Motor neuron (in vitro differentiated cells): Measurements from ENCODE around the gene PTMS. TPM values are rescaled to one million over a fixed set of nuclear protein-coding genes. Genes with fewer than 3 reads are reported as not detected.
A peak's percentile ranks its signal among the peaks of the same experiment; 100 is the strongest.

Source experiments
- ATAC-seq, 8 experiments: fragments of 200-7000 bp; cut with Tn5 transposase; replicated peaks in 6 of 8; 2 replicates each; pipeline ENCODE4 v1.8.0; 2021; ENCODE audit warnings: mild to moderate bottlenecking in 8 of 8, moderate library complexity in 8 of 8
- H3K27ac ChIP-seq, 2 donors: fragments of 250-450 bp; sonication (Bioruptor Pico); 2 replicates each; pipeline ENCODE4 v1.9.0; 2021; ENCODE audit warnings: antibody characterized with exemption in 2 of 2, mild to moderate bottlenecking in 2 of 2, moderate library complexity in 1 of 2
- H3K4me1 ChIP-seq, 2 donors: fragments of 250-450 bp; sonication (Bioruptor Pico); replicated peaks in 1 of 2; 2 replicates each; pipeline ENCODE4 v1.6.1; 2021; ENCODE audit warnings: antibody characterized with exemption in 2 of 2, mild to moderate bottlenecking in 2 of 2, moderate library complexity in 1 of 2
- H3K4me3 ChIP-seq, 5 donors: fragments of 250-450 bp; sonication (Bioruptor Pico); 2 replicates each; pipeline ENCODE4 v1.9.0; 2021; ENCODE audit warnings: antibody characterized with exemption in 5 of 5, mild to moderate bottlenecking in 5 of 5, moderate library complexity in 4 of 5
- WGBS, 10 experiments: fragments of 450-650 bp; shearing (Covaris generic); methylation state at CpG; one replicate each; pipeline ENCODE4 v1.0.0; 2022; 5-methylcytosine and 5-hydroxymethylcytosine counted together
- in situ Hi-C, 9 experiments: fragments of 400-800 bp; cut with MboI; loops; one replicate each; pipeline ENCODE4 v1.15.0; 2021; ENCODE audit warnings: low sequenced_read_pairs in 9 of 9, low pct_unique_long_range_greater_than_20kb in 2 of 9; ENCODE audit not compliant: unreplicated experiment in 9 of 9
- total RNA-seq, 8 experiments: library from RNA; unstranded; fragments of 300-600 nt; gene quantifications; 2 replicates each; pipeline versions ENCODE4 v1.2.3 to v1.2.4, GENCODE V29; 2022

PTMS gene, protein sequence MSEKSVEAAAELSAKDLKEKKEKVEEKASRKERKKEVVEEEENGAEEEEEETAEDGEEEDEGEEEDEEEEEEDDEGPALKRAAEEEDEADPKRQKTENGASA
- 100 to 1,000 TPM; 117 to 609 (median 256) TPM for total RNA-seq

DNA sequence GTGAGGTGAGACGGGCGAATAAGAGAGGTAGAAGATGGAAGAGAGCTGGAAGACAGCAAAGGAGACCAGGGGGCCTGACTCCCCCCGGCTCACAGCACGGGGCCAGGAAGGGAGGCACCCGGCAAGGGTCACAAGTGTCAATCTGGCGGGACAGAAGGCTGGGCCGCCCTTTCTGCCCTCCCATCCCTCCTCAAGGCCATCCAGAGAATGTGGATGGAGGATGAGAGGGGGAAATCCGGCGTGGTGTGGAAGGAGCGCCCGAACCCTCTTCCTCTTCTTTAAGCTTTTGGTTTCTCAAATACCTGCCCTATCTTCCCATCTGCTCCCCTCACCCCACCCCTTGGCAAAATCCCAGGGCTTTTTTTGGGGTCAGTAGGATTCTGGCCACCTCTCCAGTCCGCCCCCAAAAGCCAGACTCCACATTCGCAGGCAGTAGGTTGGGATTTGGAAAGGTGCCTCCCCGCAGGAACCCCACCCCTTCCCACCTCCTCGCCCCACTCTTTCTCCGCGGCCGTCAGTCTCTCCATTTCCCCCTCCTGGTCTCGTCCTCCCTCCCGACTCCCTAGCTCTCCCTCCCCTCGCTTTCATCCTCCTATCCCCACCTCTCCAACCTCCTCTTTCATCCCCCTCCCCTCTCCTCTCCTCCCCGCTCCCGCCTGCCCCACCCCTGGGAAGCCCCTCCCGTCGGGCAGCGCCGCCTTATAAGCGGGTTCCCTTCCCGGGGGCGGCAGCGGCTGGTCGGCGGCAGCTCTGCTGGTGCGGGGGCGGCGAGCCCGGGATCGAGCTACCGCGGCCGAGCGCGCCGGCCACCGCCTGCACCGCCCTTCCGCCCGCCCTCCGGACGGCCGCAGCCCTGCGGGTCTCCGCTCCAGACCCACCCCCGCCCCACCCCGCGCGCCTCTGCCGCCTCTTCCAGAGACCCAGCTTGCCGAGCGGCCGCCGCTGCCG is at the start of gene PTMS:
PTMS (plus strand) TSS at position 730 of the 948 bp plus-strand sequence. CDS start 343 bp downstream, outside the sequence.
- Histone ChIP-seq H3K4me3 (peak within 1 kb of the TSS; percentile 84 to 96 (median 92)), H3K27ac (peak within 1 kb of the TSS; percentile 95 to 96), H3K4me1 (peaks cover 30 to 31% of the 10 kb centered on the region in 2 donors)
- 13 to 92% (median 34%) methylated on average over 2 to 7 of the region's 63 CpGs; no CpG with 5 or more reads in 2 of the 10 experiments for WGBS, 10 experiments
- in situ Hi-C loops, result no loop called here
- ATAC-seq, result peak; percentile 6 to 45 (median 32)

DNA sequence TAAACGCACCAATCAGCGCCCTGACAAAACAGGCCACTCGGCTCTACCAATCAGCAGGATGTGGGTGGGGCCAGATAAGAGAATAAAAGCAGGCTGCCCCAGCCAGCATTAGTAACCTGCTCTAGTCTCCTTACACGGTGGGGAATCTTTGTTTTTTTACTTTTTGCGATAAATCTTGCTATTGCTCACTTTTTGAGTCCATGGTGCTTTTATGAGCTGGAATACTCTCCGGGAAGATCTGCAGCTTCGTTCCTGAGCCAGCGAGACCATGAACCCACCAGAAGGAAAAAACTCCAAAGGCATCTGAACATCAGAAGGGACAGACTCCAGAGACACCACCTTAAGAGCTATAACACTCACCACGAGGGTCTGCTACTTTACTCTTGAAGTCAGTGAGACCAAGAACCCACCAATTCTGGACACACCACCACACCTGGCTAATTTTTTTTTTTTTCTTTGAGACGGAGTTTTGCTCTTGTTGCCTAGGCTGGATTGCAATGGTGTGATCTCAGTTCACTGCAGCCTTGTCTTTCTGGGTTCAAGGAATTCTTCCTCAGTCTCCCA is 49.2 kb upstream of the PTMS start:
- H3K27ac ChIP-seq, result no peak overlapping the region
- H3K4me1 ChIP-seq, result no peaks in the 10 kb centered on the region
- H3K4me3 ChIP-seq, result no peak overlapping the region
- ATAC-seq, result no peak
- in situ Hi-C loops, result no loop called here
- WGBS, 10 experiments, result 0 to 97% (median 81%) methylated on average over 1 to 7 of the region's 10 CpGs; no CpG with 5 or more reads in 2 of the 10 experiments

DNA sequence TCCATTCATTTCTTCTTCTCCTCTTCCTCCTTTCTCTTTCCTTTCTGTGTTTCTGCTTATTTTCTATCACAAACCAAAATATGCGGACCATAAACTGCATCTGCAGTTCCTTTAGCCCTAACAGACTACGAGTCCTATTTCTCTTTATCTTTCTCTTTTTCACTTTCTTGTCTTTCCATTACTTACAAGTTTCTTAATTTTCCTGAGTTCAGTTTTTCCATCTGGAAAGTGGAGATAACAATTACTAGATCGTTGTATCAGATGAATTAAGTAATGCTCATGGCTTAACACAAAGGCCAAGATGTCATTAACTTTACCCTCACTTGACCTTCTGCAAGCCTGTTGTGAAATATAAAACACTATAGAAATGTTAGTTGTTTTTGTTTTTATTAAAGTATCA is 43.3 kb upstream of the PTMS start:
- no peak for ATAC-seq
- H3K4me3 ChIP-seq, result peak overlapping the region in 2 of 5 donors; percentile 47 to 56
- in situ Hi-C loops, result no loop called here
- no peak overlapping the region for H3K27ac ChIP-seq
- WGBS, 10 experiments, result 72 to 97% (median 87%) methylated on average over 2 to 3 of the region's 3 CpGs
- H3K4me1 ChIP-seq, result peaks cover 10% of the 10 kb centered on the region in 2 donors

DNA sequence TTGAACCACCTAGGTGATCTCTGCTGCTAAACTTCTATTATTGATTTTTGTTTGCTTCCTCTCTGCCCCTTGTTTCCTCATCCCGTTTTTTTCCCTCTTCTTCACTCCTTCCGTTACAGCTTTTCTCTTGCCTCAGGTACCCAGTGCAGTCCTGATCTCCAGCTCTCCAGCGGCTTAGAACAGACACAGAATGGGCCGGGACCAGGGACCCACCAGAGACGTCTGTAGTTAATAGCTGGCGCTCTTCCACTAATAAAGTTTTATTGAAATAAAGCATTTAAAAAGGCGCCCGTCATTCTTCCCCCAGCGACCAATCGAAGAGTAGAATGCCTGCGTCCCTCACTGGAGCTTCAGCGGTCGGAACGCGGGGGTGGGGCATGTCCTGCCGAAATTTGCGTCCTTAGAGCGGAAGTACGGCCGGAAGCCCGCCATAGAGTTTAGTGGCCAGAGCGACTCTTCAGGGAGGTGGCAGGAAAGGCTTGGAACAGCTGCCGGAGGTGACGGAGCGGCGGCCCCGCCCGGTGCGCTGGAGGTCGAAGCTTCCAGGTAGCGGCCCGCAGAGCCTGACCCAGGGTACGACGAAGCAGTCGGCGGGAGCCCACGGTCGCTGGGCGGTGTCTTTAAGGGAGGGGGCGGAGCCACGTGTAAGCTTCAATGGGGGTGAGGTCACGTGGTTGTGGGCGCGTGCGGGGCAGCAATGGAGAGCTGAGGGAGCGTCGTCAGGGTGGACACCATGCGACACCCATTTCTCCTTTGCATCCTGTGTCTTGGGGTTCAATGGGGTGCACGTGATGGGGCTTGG is 42.4 kb upstream of the PTMS start, which contains the start of gene COPS7A:
COPS7A (plus strand) TSS at position 440 of the 802 bp plus-strand sequence. CDS start 611 bp downstream, outside the sequence.
- peak; percentile 93 to 97 (median 96) for ATAC-seq
- peaks cover 10% of the 10 kb centered on the region in 2 donors for H3K4me1 ChIP-seq
- H3K27ac ChIP-seq, result peak within 1 kb of the TSS; percentile 89 to 91
- in situ Hi-C loops, result no loop called here
- peak within 1 kb of the TSS; percentile 42 to 56 (median 47) for H3K4me3 ChIP-seq
- 0 to 10% (median 2%) methylated on average over 2 to 27 of the region's 49 CpGs for WGBS, 10 experiments

DNA sequence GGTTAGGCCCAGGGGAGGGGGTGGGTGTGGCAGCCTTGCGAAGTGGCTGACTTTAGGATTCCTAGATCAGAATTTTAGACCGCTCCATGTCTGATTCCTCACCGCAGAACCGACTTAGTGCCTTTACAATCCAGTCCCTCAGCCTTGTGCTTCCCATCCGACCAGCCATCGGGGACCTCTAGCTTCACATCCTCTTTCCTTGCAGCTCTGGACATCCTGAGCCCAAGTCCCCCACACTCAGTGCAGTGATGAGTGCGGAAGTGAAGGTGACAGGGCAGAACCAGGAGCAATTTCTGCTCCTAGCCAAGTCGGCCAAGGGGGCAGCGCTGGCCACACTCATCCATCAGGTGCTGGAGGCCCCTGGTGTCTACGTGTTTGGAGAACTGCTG is 41.8 kb upstream of the PTMS start:
- peak overlapping the region; percentile 42 to 56 (median 47) for H3K4me3 ChIP-seq
- in situ Hi-C loops, result no loop called here
- WGBS, 10 experiments, result 0 to 70% (median 0%) methylated on average over 1 to 6 of the region's 10 CpGs; no CpG with 5 or more reads in 5 of the 10 experiments
- peaks cover 10% of the 10 kb centered on the region in 2 donors for H3K4me1 ChIP-seq
- ATAC-seq, result peak in 7 of 8 experiments; percentile 4 to 33 (median 25)
- H3K27ac ChIP-seq, result peak overlapping the region; percentile 89 to 91

DNA sequence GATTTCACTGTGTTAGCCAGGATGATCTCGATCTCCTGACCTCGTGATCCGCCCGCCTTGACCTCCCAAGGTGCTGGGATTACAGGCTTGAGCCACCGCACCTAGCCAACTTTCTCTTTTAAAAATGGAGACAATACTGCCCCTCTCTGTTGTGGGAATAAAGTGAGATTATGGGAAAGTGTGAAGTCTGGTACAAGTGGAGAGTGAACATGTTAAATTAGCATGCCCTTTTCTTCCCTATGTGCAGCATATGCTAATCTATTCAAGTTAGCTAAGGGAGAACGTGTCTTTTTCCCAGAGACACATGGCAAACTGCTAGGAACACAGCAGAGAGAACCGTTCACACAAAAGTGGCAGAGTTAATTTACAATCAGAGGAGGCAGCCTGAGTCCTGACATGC is 40.8 kb upstream of the PTMS start:
- Histone ChIP-seq H3K27ac (peak overlapping the region; percentile 89 to 91), H3K4me3 (peak overlapping the region in 1 of 5 donors; percentile 47), H3K4me1 (peaks cover 10% of the 10 kb centered on the region in 2 donors)
- in situ Hi-C loops, result loop anchor here in 1 of 9 experiments (25.0 kb wide), 1 partner anchor 112 kb away; the partner anchor contains the start of genes GNB3 and P3H3
- 67 to 100% (median 77%) methylated on average over 1 to 6 of the region's 7 CpGs; no CpG with 5 or more reads in 4 of the 10 experiments for WGBS, 10 experiments
- ATAC-seq, result no peak

DNA sequence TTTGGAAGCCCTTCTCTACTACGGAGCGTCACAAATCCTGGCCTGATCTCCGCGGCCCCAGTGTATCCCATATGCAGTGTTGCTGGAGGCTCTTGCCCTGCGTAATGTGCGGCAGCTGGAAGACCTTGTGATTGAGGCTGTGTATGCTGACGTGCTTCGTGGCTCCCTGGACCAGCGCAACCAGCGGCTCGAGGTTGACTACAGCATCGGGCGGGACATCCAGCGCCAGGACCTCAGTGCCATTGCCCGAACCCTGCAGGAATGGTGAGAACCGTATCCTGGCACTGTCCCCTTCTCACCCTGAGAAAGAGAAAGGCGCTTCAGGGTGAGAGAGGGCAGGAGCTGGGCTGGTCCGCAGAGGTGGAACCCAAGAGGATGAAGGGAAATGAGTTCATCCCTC is 37.0 kb upstream of the PTMS start:
- ATAC-seq, result no peak
- WGBS, 10 experiments, result 90 to 100% (median 91%) methylated on average over 1 to 10 of the region's 18 CpGs; no CpG with 5 or more reads in 6 of the 10 experiments
- peaks cover 10% of the 10 kb centered on the region in 2 donors for H3K4me1 ChIP-seq
- in situ Hi-C loops, result loop anchor here in 1 of 9 experiments (25.0 kb wide), 1 partner anchor 108 kb away; the partner anchor contains the start of genes GNB3 and P3H3
- no peak overlapping the region for H3K4me3 ChIP-seq
- no peak overlapping the region for H3K27ac ChIP-seq

DNA sequence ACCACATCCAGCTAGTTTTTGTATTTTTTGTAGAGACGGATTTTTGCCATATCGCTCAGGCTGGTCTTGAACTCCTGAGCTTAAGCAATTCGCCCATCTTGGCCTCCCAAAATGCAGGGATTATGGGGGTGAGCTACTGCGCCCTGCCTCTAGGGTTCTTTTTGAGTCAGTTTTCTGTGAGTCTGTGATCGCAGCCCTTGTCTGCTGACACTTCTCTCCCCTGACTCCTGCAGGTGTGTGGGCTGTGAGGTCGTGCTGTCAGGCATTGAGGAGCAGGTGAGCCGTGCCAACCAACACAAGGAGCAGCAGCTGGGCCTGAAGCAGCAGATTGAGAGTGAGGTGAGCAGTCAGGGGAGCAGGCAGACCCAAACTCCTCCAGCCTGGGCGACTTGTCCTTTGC is 36.0 kb upstream of the PTMS start:
- 80 to 100% (median 95%) methylated on average over 1 to 6 of the region's 8 CpGs; no CpG with 5 or more reads in 3 of the 10 experiments for WGBS, 10 experiments
- Histone ChIP-seq H3K27ac (no peak overlapping the region), H3K4me3 (no peak overlapping the region), H3K4me1 (peaks cover 4 to 5% of the 10 kb centered on the region in 2 donors)
- in situ Hi-C loops, result loop anchor here in 1 of 9 experiments (25.0 kb wide), 1 partner anchor 107 kb away; the partner anchor contains the start of genes GNB3 and P3H3
- ATAC-seq, result no peak

DNA sequence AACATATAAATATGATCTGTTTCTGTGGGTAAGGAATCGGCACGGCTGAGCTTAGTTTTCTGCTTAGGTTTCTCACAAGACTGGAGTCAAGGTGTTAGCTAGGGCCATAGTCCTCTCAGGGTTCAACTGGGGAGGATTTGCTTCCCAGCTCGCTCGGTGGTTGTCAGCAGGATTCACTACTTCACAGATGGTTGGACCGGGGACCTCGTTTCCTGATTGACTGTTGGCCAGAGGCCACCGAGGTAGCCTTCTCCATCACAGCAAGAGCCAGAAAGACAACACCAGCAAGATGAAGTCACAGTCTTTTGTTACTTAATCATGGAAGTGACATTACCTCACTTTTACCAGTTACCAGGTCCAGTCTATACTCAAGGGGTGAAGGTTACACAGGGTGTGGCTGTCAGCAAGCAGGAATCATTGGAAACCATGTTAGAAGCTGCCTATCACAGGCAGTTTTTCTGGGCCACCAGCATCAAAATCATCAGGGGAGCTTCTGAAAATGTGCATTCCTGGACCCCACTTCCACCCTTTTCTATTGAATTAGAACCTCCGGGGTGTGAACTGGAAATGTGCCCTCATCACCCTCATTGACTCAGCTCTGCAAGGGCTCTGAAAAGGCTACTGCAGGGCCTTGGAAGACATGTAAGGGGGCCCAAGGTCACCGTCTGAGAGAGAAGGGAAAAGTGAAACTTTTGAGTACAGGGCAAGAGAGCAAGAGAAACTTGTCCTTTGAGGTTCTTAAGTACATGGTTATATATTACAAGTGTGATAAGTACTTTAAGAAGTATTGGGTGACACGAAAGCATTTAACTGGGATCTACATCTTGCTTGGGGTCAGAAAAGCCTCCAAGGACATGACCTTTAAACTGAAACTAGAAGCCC is 31.4 kb upstream of the PTMS start:
- 70 to 100% (median 91%) methylated on average over 1 to 8 of the region's 10 CpGs; no CpG with 5 or more reads in 2 of the 10 experiments for WGBS, 10 experiments
- no peak for ATAC-seq
- in situ Hi-C loops, result loop anchor here in 1 of 9 experiments (25.0 kb wide), 1 partner anchor 103 kb away; the partner anchor contains the start of genes GNB3 and P3H3
- Histone ChIP-seq H3K27ac (no peak overlapping the region), H3K4me3 (no peak overlapping the region), H3K4me1 (peaks cover 3 to 4% of the 10 kb centered on the region in 2 donors)

DNA sequence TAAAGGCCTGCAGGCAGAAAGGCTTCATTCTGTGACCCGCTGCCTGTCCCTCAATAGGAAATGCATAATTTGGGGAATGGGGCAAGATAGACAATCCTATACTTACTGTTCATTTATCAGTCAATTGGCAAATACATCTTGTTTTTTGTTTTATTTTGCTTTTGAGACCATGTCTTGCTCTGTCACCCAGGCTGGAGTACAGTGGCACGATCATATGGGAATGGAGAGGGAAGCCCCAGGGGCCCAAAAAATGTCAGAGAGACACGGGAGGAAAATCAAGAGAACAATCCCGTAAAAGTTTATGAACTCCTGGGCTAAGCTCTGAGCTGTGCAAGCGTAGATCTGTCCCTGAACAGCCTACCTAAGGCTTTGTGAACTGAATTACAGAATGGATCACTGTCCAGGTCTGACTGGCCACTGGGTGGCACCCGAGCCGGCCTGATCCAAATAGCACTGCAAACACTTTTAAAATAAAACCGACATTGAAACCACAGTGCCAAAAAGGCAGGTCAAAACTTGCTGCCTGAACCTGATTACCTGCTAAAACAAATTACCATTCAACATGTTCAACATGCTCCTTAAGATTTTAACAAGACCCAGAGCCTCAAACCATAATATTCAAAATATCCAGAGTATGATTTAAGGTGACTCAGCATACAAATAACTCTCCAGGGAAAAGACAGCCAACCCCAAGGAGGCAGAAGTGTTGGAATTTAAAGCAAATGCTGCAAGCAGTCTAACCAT is 30.5 kb upstream of the PTMS start:
- Histone ChIP-seq H3K4me1 (peaks cover 3 to 4% of the 10 kb centered on the region in 2 donors), H3K4me3 (no peak overlapping the region), H3K27ac (no peak overlapping the region)
- 0 to 100% (median 27%) methylated on average over 1 to 7 of the region's 8 CpGs; no CpG with 5 or more reads in 1 of the 10 experiments for WGBS, 10 experiments
- peak; percentile 94 to 97 (median 96) for ATAC-seq
- in situ Hi-C loops, result loop anchor here in 1 of 9 experiments (25.0 kb wide), 1 partner anchor 102 kb away; the partner anchor contains the start of genes GNB3 and P3H3
